Left lung (tissue), 10 donors: ENCODE results near the gene SLC2A13. TPM values are rescaled to one million over a fixed set of nuclear protein-coding genes. Genes with fewer than 3 reads are reported as not detected.
"Not testable (repeated sequence)": the region's sequence is repeated elsewhere in the genome, so short reads cannot be mapped to it uniquely, and the experiment has no call there.

ENCODE experiments used
- ATAC-seq: fragments of 200-7000 bp; cut with Tn5 transposase; one replicate; pipeline ENCODE4 v1.9.1; 2020; ENCODE audit warnings: moderate library complexity
- DNase-seq, 4 donors: peaks; one replicate each; pipeline ENCODE4 v3.0.0-alpha.2; 2013 to 2020
- H3K27ac ChIP-seq, 2 donors: fragments of 200-600 bp; sonication (generic) in 1 of 2; one replicate each; pipeline versions ENCODE4 v1.5.0 to v1.8.0; 2020 to 2021
- H3K27me3 ChIP-seq, 2 donors: fragments of 200-600 bp; sonication (generic) in 1 of 2; one replicate each; pipeline versions ENCODE4 v1.5.0 to v1.8.0; 2020 to 2021
- H3K36me3 ChIP-seq, 2 donors: fragments of 200-600 bp; sonication (generic) in 1 of 2; one replicate each; pipeline versions ENCODE4 v1.5.0 to v1.8.0; 2020 to 2021
- H3K4me1 ChIP-seq, 2 donors: fragments of 200-600 bp; one replicate each; pipeline ENCODE4 v1.8.0; 2021
- H3K4me3 ChIP-seq, 2 donors: fragments of 200-600 bp; sonication (generic) in 1 of 2; one replicate each; pipeline versions ENCODE4 v1.5.0 to v1.8.0; 2020 to 2021; ENCODE audit warnings: mild to moderate bottlenecking in 1 of 2
- H3K9me3 ChIP-seq, 2 donors: fragments of 200-600 bp; sonication (generic) in 1 of 2; one replicate each; pipeline versions ENCODE4 v1.5.0 to v1.8.0; 2020 to 2021
- CTCF ChIP-seq, 2 donors: fragments of 200-600 bp; sonication (generic) in 1 of 2; IDR thresholded peaks; one replicate each; pipeline versions ENCODE4 v1.5.0 to v1.8.0; 2021; ENCODE audit warnings: antibody characterized with exemption in 2 of 2
- intact Hi-C, 2 donors: fragments of 100-400 bp; cut with DNase I; formaldehyde crosslinking; loops; one replicate each; pipeline versions ENCODE4 v1.11.2 to v1.14.2; 2022
- polyA plus RNA-seq, 6 donors: library from polyadenylated mRNA; unstranded; fragments of 120-200 nt; gene quantifications; one replicate each; pipeline ENCODE4 v1.2.1, GENCODE V29; 2013; ENCODE audit not compliant: insufficient read length in 6 of 6
- total RNA-seq, 2 donors: library from RNA; stranded (reverse); fragmentation: NEBNext Ultra II Directional; extraction: Animal tissue kit (Norgen Biotek cat#: 25700); gene quantifications; one replicate each; pipeline ENCODE4 v1.2.1, GENCODE V29; 2021
- donor health status: DM: no; HTN: yes; CAD: no.
- donor health status: DM: no; HTN: no; CAD: no.

The SLC2A13 gene
- total and polyA plus RNA-seq, 8 donors: 5.8 to 14.6 (median 7.8) TPM

- TF ChIP-seq CTCF (IDR thresholded peaks at IDR 0.05): no peak
- DNase-seq: no peak
- ATAC-seq: no peak
Observed at GRCh38 chr12:39852346-39852745, 253.5 kb downstream of the SLC2A13 start.

GRCh38 chr12:39848218-39848617 lies 257.7 kb downstream of the SLC2A13 start:
- ATAC-seq, DNase-seq, intact Hi-C loops, H3K27me3 ChIP-seq, H3K36me3 ChIP-seq, H3K4me3 ChIP-seq, H3K9me3 ChIP-seq, H3K4me1 ChIP-seq, H3K27ac ChIP-seq: not testable (repeated sequence)

More at GRCh38 chr12:39852346-39852745, 253.5 kb downstream of the SLC2A13 start:
- Histone ChIP-seq H3K36me3 (no peaks in the 10 kb centered on the region), H3K27me3 (no peaks in the 10 kb centered on the region), H3K9me3 (no peaks in the 10 kb centered on the region), H3K27ac (no peak overlapping the region), H3K4me3 (no peak overlapping the region), H3K4me1 (no peaks in the 10 kb centered on the region)
- intact Hi-C loops: no loop called here

- DNase-seq (no peak), ATAC-seq (no peak)
- no peaks in the 10 kb centered on the region for H3K4me1 ChIP-seq
- TF ChIP-seq CTCF (IDR thresholded peaks at IDR 0.05): no peak
- intact Hi-C loops: no loop called here
- H3K4me3 ChIP-seq: no peak overlapping the region
- no peaks in the 10 kb centered on the region for H3K36me3 ChIP-seq
- H3K27me3 ChIP-seq: no peaks in the 10 kb centered on the region
- H3K9me3 ChIP-seq: no peaks in the 10 kb centered on the region
- H3K27ac ChIP-seq: no peak overlapping the region
Observed at GRCh38 chr12:39846971-39847650, 258.8 kb downstream of the SLC2A13 start.

GRCh38 chr12:39846304-39846703 lies 259.6 kb downstream of the SLC2A13 start:
- ATAC-seq (no peak), DNase-seq (no peak)
- no peak for TF ChIP-seq CTCF (IDR thresholded peaks at IDR 0.05)
- Histone ChIP-seq H3K9me3 (no peaks in the 10 kb centered on the region), H3K4me1 (no peaks in the 10 kb centered on the region), H3K4me3 (no peak overlapping the region), H3K27ac (no peak overlapping the region), H3K36me3 (no peaks in the 10 kb centered on the region), H3K27me3 (no peaks in the 10 kb centered on the region)
- intact Hi-C loops: no loop called here

- Histone ChIP-seq H3K4me1 (no peaks in the 10 kb centered on the region), H3K9me3 (no peaks in the 10 kb centered on the region), H3K36me3 (no peaks in the 10 kb centered on the region), H3K27me3 (no peaks in the 10 kb centered on the region), H3K4me3 (no peak overlapping the region), H3K27ac (no peak overlapping the region)
- intact Hi-C loops: no loop called here
- ATAC-seq (no peak), DNase-seq (no peak)
- no peak for TF ChIP-seq CTCF (IDR thresholded peaks at IDR 0.05)
Observed at GRCh38 chr12:39840422-39840821, 265.5 kb downstream of the SLC2A13 start.

GRCh38 chr12:39839072-39839471 lies 266.8 kb downstream of the SLC2A13 start:
- no peak overlapping the region for H3K4me3 ChIP-seq
- H3K27ac ChIP-seq: no peak overlapping the region
- intact Hi-C loops: no loop called here
- ATAC-seq (no peak), DNase-seq (no peak)
- no peaks in the 10 kb centered on the region for H3K9me3 ChIP-seq
- H3K27me3 ChIP-seq: no peaks in the 10 kb centered on the region
- TF ChIP-seq CTCF (IDR thresholded peaks at IDR 0.05): no peak
- no peaks in the 10 kb centered on the region for H3K4me1 ChIP-seq
- H3K36me3 ChIP-seq: no peaks in the 10 kb centered on the region
